H54 (cell line): ENCODE results near the gene UBE2D4.
"Not testable (repeated sequence)": the region's sequence is repeated elsewhere in the genome, so short reads cannot be mapped to it uniquely, and the experiment has no call there.

Experiments used
- DNase-seq: peaks from one replicate; pipeline ENCODE4 v3.0.0; 2011; ENCODE audit warnings: low spot score, mixed read lengths; ENCODE audit not compliant: insufficient read length
- FAIRE-seq: peaks from 3 replicates; lab custom pipeline; 2011; peaks lifted over from hg19 to GRCh38; lab: Jason Lieb, UNC
- POLR2A ChIP-seq: IDR thresholded peaks from 2 replicates; pipeline ENCODE4 v1.6.1; 2011; ENCODE audit warnings: low read depth, mild to moderate bottlenecking, low read length

The UBE2D4 gene

GRCh38 chr7:43895847-43896415 lies 30.3 kb upstream of the UBE2D4 start:
- FAIRE-seq = no peak
- TF ChIP-seq POLR2A = no peak

DNA sequence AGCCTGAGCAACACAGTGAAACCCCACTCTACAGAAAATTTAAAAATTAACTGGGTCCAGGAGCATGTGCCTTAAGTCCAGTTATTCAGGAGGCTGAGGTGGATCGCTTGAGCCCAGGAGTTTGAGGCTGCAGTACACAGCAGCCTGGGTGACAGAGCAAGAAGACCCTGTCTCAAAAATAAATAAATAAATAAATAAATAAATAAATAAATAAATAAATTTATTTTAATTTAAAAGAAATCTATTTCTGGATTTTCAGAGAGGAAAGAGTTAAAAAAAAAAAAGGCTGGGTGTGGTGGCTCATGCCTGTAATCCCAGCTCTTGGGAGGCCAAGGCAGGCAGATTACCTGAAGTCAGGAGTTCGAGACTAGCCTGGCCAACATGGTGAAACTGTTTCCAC lies 27.7 kb upstream of the UBE2D4 start:
- FAIRE-seq, DNase-seq: not testable (repeated sequence)

More at GRCh38 chr7:43895847-43896415, 30.3 kb upstream of the UBE2D4 start:
- DNase-seq = no peak

GRCh38 chr7:43902542-43903054 lies 23.6 kb upstream of the UBE2D4 start:
- no peak for FAIRE-seq
- TF ChIP-seq POLR2A = no peak

DNA sequence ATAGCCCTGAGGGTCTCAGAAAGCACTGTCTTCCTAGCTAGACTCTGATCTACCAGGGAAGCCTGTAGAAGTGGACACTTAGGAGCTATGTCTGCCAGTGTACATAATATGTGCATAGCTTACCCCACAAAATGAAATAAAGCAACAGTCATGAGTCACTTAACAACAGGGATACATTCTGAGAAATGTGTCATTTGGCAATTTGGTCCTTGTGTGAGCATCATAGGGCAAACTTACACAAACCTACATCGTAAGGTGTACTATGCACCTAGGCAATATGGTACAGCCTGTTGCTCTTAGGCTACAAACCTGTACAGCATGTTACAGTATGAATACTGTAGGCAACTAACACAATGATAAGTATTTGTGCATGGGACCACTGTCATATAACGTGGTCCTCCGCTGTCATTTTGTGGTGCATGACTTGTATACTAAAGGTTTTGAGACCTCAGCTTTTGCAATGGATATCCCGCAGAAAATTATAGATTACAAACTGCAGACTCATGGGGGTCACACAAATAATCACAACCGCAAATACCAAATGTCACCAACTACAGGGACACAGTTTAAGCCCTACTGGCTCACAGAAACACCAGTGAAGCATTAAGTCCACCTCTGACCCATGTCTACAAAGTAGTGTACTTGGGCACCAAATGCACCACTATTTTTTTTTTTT lies 21.6 kb upstream of the UBE2D4 start:
- no peak for TF ChIP-seq POLR2A
- FAIRE-seq (peak; percentile 90), DNase-seq (peak; percentile 47)

More at GRCh38 chr7:43902542-43903054, 23.6 kb upstream of the UBE2D4 start:
- DNase-seq = no peak

- DNase-seq (peak; percentile 97), FAIRE-seq (peak; percentile 43)
- TF ChIP-seq POLR2A = no peak
Measured at GRCh38 chr7:43905209-43905946, 20.9 kb upstream of the UBE2D4 start.

DNA sequence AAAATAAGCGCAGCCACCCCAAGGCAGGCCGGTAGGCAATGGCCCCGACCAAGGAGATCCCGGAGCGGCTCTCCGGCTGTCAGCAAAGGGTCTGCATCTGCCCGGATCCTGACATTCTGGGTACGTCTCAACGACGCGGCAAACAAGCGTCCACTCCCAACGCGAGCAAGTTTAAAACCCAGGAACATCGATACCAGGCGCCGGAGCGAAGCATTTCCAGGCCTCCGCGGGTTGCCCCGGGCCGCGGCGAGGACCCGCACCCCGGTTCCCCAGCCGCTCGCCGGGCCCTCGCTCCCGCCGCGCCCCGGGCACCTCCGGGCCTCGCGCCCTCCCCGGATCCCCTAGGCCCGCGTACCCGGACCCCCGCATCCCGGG lies 20.3 kb upstream of the UBE2D4 start:
- DNase-seq (peak; percentile 57), FAIRE-seq (no peak)
- no peak for TF ChIP-seq POLR2A

DNA sequence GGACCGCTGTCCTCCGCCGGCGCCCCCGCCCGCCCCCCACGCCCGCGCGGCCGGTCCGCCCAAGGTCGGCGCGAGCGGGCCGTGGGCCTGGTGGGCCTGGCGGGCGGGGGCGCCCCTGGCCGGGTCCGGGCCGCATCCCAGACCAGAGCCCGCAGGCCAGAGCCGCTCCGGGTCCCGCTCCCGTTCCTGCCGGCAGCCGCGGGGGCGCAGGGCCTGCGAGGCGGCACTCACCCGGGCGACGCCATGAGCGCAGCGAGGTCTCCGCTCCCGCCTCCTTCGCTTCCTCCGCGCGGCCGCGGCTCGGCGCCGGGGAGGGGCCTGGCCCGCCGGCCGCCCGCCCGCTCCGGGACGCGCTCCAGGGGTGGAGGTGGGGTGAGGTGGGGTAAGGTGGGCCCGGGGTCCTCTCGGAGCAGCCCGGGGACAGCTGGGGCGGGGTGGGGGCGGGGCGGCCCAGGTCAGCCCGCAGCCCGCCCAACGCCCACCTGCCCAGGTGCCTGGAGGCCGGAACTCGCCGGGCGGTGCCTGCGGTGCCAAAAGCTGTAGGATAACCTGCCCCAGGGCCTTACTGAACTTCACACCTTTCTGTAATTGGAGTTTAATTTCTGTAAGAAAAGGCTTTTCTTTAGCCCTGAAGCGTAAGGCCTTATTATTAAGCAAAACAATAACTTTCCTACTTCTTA lies 19.8 kb upstream of the UBE2D4 start, which contains the start of gene URGCP:
Gene URGCP (minus strand): TSS at position 266 of the 680 bp plus-strand sequence. CDS start 21 bp downstream, at position 245.
- no peak for FAIRE-seq
- DNase-seq = peak; percentile 82
- peak; percentile 95 for TF ChIP-seq POLR2A

GRCh38 chr7:43914795-43915194 lies 11.4 kb upstream of the UBE2D4 start:
- FAIRE-seq (no peak), DNase-seq (no peak)
- TF ChIP-seq POLR2A = no peak

GRCh38 chr7:43915907-43916306 lies 10.3 kb upstream of the UBE2D4 start:
- no peak for TF ChIP-seq POLR2A
- FAIRE-seq = no peak
- DNase-seq = no peak

GRCh38 chr7:43921423-43921822 lies 4.8 kb upstream of the UBE2D4 start:
- no peak for TF ChIP-seq POLR2A
- DNase-seq = no peak
- FAIRE-seq = no peak

- FAIRE-seq (no peak), DNase-seq (no peak)
- TF ChIP-seq POLR2A = no peak
Measured at GRCh38 chr7:43922726-43923125, 3.5 kb upstream of the UBE2D4 start.

GRCh38 chr7:43926798-43927123 lies 525 bp downstream of the UBE2D4 start:
- DNase-seq (no peak), FAIRE-seq (no peak)
- no peak for TF ChIP-seq POLR2A

DNA sequence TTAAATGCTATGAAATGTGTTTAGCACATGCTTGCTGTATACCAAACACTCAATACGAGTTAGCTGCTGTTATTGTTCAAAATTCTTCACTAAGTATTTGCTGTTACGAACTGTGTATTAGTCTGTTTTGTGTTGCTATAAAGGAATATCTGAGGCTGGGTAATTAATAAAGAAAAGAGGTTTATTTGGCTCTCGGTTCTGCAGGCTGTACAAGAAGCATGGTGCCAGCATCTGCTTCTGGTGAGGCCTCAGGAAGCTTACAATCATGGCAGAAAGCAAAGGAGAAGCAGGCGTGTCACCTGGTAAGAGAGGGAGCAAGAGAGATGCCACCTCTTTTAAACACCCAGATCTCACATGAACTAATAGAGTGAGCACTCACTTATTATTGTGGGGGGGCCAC lies 1.6 kb downstream of the UBE2D4 start:
- DNase-seq (no peak), FAIRE-seq (no peak)
- TF ChIP-seq POLR2A = no peak
